Measurements from ENCODE around the gene WBP1. TPM values are rescaled to one million over a fixed set of nuclear protein-coding genes. Genes with fewer than 3 reads are reported as not detected.

Gene WBP1
- total and polyA plus RNA-seq, 10 of the 15 experiments (the other 5 are each of a cell fraction or from before 2014, with no cell fraction given), result 4.2 to 76.8 (median 43.8) TPM

- TF ChIP-seq CUX1 (IDR thresholded peaks at IDR 0.05; ENCODE audit: insufficient replicate concordance, low read depth, low read length), result no peak
- no peak for TF ChIP-seq NFYB (IDR thresholded peaks at IDR 0.05; ENCODE audit: insufficient read depth, low read depth, low read length)
- TF ChIP-seq, protein P1, sequence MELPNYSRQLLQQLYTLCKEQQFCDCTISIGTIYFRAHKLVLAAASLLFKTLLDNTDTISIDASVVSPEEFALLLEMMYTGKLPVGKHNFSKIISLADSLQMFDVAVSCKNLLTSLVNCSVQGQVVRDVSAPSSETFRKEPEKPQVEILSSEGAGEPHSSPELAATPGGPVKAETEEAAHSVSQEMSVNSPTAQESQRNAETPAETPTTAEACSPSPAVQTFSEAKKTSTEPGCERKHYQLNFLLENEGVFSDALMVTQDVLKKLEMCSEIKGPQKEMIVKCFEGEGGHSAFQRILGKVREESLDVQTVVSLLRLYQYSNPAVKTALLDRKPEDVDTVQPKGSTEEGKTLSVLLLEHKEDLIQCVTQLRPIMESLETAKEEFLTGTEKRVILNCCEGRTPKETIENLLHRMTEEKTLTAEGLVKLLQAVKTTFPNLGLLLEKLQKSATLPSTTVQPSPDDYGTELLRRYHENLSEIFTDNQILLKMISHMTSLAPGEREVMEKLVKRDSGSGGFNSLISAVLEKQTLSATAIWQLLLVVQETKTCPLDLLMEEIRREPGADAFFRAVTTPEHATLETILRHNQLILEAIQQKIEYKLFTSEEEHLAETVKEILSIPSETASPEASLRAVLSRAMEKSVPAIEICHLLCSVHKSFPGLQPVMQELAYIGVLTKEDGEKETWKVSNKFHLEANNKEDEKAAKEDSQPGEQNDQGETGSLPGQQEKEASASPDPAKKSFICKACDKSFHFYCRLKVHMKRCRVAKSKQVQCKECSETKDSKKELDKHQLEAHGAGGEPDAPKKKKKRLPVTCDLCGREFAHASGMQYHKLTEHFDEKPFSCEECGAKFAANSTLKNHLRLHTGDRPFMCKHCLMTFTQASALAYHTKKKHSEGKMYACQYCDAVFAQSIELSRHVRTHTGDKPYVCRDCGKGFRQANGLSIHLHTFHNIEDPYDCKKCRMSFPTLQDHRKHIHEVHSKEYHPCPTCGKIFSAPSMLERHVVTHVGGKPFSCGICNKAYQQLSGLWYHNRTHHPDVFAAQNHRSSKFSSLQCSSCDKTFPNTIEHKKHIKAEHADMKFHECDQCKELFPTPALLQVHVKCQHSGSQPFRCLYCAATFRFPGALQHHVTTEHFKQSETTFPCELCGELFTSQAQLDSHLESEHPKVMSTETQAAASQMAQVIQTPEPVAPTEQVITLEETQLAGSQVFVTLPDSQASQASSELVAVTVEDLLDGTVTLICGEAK (IDR thresholded peaks at IDR 0.05; ENCODE audit: borderline replicate concordance), result peak; percentile 69; the same call in 1 of the 2 replicates
- peak; percentile 86 for TF ChIP-seq TCF12 (IDR thresholded peaks at IDR 0.05; ENCODE audit: low read depth, low read length)
- TF ChIP-seq NR2F1 (conservative IDR thresholded peaks at IDR 0.05), result peak; percentile 40; the same call in 1 of the 2 replicates
- peak; percentile 52; the same call in 1 of the 3 replicates for TF ChIP-seq POU2F2 (IDR thresholded peaks at IDR 0.05; ENCODE audit: borderline replicate concordance, low read depth, low read length)
- TF ChIP-seq KLF5 (IDR thresholded peaks at IDR 0.05; ENCODE audit: partially characterized antibody), result no peak
- no peak for TF ChIP-seq BMI1 (IDR thresholded peaks at IDR 0.05; ENCODE audit: borderline replicate concordance)
- TF ChIP-seq POLR2AphosphoS5 (IDR thresholded peaks at IDR 0.05; ENCODE audit: low read length), result peak; percentile 76
- peak; percentile 89 for TF ChIP-seq GATAD2B (conservative IDR thresholded peaks at IDR 0.05; ENCODE audit: low read depth)
- TF ChIP-seq ZBTB11 (CRISPR knock-in tag; IDR thresholded peaks at IDR 0.05), result peak; percentile 58
- peak; percentile 52; the same call in 1 of the 2 replicates for TF ChIP-seq CBFB (IDR thresholded peaks at IDR 0.05; ENCODE audit: low read depth)
- TF ChIP-seq STAT1 (conservative IDR thresholded peaks at IDR 0.05), result 0 out of 2 replicates have a peak, but pooled peaks have one; percentile 75
- no peak for TF ChIP-seq STAT3 (IDR thresholded peaks at IDR 0.05; ENCODE audit: low read depth, low read length)
- peak; percentile 56 for TF ChIP-seq RELA (IDR thresholded peaks at IDR 0.05; ENCODE audit: borderline replicate concordance, partially characterized antibody)
- TF ChIP-seq RUNX3 (IDR thresholded peaks at IDR 0.05; ENCODE audit: low read length), result peak; percentile 61
- peak; percentile 90 for TF ChIP-seq TCF3 (IDR thresholded peaks at IDR 0.05; ENCODE audit: borderline replicate concordance, insufficient read depth, low read depth, low read length)
- TF ChIP-seq FOS (IDR thresholded peaks at IDR 0.05; ENCODE audit: borderline replicate concordance, extremely low read depth, insufficient read length), result no peak
Measured at GRCh38 chr2:74457549-74458131, 598 bp upstream of the WBP1 start (continued).
